Gastrocnemius medialis (tissue), 4 donors: Measurements from ENCODE around the gene CDH4. TPM values are rescaled to one million over a fixed set of nuclear protein-coding genes. Genes with fewer than 3 reads are reported as not detected.

Experiments
- ATAC-seq, 2 donors: fragments of 150-250 bp; one replicate each; pipeline ENCODE4 v1.9.1; 2016
- DNase-seq, 2 donors: peaks; one replicate each; pipeline ENCODE4 v3.0.0-alpha.2; 2019
- H3K27ac ChIP-seq, 4 donors: fragments of 200-600 bp; sonication (generic); 1 replicate in 1 of 4; 2 replicates in 3 of 4; pipeline ENCODE4 v1.5.1; 2016 to 2018; ENCODE audit warnings: mild to moderate bottlenecking in 2 of 4, moderate library complexity in 1 of 4
- H3K27me3 ChIP-seq, 3 donors: fragments of 200-600 bp; sonication (generic) in 2 of 3; 1 replicate in 1 of 3; 2 replicates in 2 of 3; pipeline versions ENCODE4 v1.5.1 to v1.6.0; 2016 to 2019; ENCODE audit warnings: mild to moderate bottlenecking in 1 of 3, moderate library complexity in 1 of 3
- H3K36me3 ChIP-seq, 2 donors: fragments of 200-600 bp; sonication (generic) in 1 of 2; one replicate each; pipeline ENCODE4 v1.5.1; 2017 to 2018
- H3K4me1 ChIP-seq, 2 donors: fragments of 200-600 bp; sonication (generic) in 1 of 2; one replicate each; pipeline ENCODE4 v1.5.1; 2016 to 2017; ENCODE audit warnings: mild to moderate bottlenecking in 2 of 2
- H3K4me3 ChIP-seq, 4 donors: fragments of 200-600 bp; sonication (generic) in 3 of 4; 1 replicate in 1 of 4; 2 replicates in 3 of 4; pipeline ENCODE4 v1.5.1; 2016 to 2019; ENCODE audit warnings: mild to moderate bottlenecking in 2 of 4
- H3K9me3 ChIP-seq, 3 donors: fragments of 200-600 bp; sonication (generic) in 2 of 3; 1 replicate in 1 of 3; 2 replicates in 2 of 3; pipeline ENCODE4 v1.5.1; 2016 to 2019
- CTCF ChIP-seq, 5 experiments: fragments of 450-650 bp in 3 of 5; fragments of 200-600 bp in 2 of 5; sonication (generic) in 2 of 5; IDR thresholded peaks in 4 of 5; conservative IDR thresholded peaks in 1 of 5; 1 replicate in 4 of 5; 2 replicates in 1 of 5; pipeline ENCODE4 v1.5.1; 2016 to 2019; ENCODE audit warnings: antibody characterized with exemption in 5 of 5, mild to moderate bottlenecking in 3 of 5, moderate library complexity in 3 of 5
- POLR2A ChIP-seq, 2 donors: fragments of 450-650 bp; IDR thresholded peaks; one replicate each; pipeline ENCODE4 v1.6.1; 2017; ENCODE audit warnings: antibody characterized with exemption in 2 of 2, mild to moderate bottlenecking in 2 of 2, moderate library complexity in 2 of 2
- in situ Hi-C, 4 donors: fragments of 200-750 bp; cut with MboI; loops; one replicate each; pipeline versions ENCODE4 v1.15.0 to v1.8.0; 2017; ENCODE audit warnings: low sequenced_read_pairs in 4 of 4
- intact Hi-C: fragments of 100-400 bp; cut with DNase I; formaldehyde crosslinking; loops from one replicate; pipeline ENCODE4 v1.15.1; 2023; ENCODE audit warnings: low total_unique reads
- total RNA-seq, 4 donors: library from RNA; depleted of rRNA; stranded (reverse); fragments of >200 nt; gene quantifications; one replicate each; pipeline versions ENCODE4 v1.1.0 to v1.2.3, GENCODE V29; 2016

CDH4 gene
- total RNA-seq, 4 donors from 2014 or later: 0.38 to 1.2 (median 0.86) TPM

- Histone ChIP-seq H3K27ac (no peak overlapping the region), H3K4me1 (no peaks in the 10 kb centered on the region), H3K36me3 (no peaks in the 10 kb centered on the region), H3K4me3 (no peak overlapping the region), H3K9me3 (no peaks in the 10 kb centered on the region), H3K27me3 (no peaks in the 10 kb centered on the region)
- TF ChIP-seq CTCF (IDR thresholded peaks at IDR 0.05 in 4 of 5, conservative IDR thresholded peaks at IDR 0.05 in 1 of 5): no peak
- TF ChIP-seq POLR2A (IDR thresholded peaks at IDR 0.05): no peak
- intact Hi-C loops: no loop called here
- ATAC-seq (no peak), DNase-seq (no peak)
- in situ Hi-C loops: no loop called here
Measured at GRCh38 chr20:61460261-61461052, 208.4 kb downstream of the CDH4 start.

GRCh38 chr20:61461461-61461860 is 209.4 kb downstream of the CDH4 start:
- H3K4me1 ChIP-seq: no peaks in the 10 kb centered on the region
- no peak overlapping the region for H3K4me3 ChIP-seq
- in situ Hi-C loops (no loop called here), intact Hi-C loops (no loop called here)
- DNase-seq (no peak), ATAC-seq (no peak)
- no peak overlapping the region for H3K27ac ChIP-seq
- no peaks in the 10 kb centered on the region for H3K27me3 ChIP-seq
- H3K36me3 ChIP-seq: no peaks in the 10 kb centered on the region
- H3K9me3 ChIP-seq: no peaks in the 10 kb centered on the region
- no peak for TF ChIP-seq POLR2A (IDR thresholded peaks at IDR 0.05)
- no peak for TF ChIP-seq CTCF (IDR thresholded peaks at IDR 0.05 in 4 of 5, conservative IDR thresholded peaks at IDR 0.05 in 1 of 5)

- Histone ChIP-seq H3K4me1 (no peaks in the 10 kb centered on the region), H3K27me3 (no peaks in the 10 kb centered on the region), H3K9me3 (no peaks in the 10 kb centered on the region), H3K36me3 (no peaks in the 10 kb centered on the region), H3K4me3 (no peak overlapping the region), H3K27ac (no peak overlapping the region)
- ATAC-seq (no peak), DNase-seq (no peak)
- intact Hi-C loops (no loop called here), in situ Hi-C loops (no loop called here)
- no peak for TF ChIP-seq POLR2A (IDR thresholded peaks at IDR 0.05)
- TF ChIP-seq CTCF (IDR thresholded peaks at IDR 0.05 in 4 of 5, conservative IDR thresholded peaks at IDR 0.05 in 1 of 5): no peak
Measured at GRCh38 chr20:61464307-61465303, 212.5 kb downstream of the CDH4 start.

- Histone ChIP-seq H3K36me3 (no peaks in the 10 kb centered on the region), H3K27me3 (no peaks in the 10 kb centered on the region), H3K4me3 (no peak overlapping the region), H3K27ac (no peak overlapping the region), H3K9me3 (no peaks in the 10 kb centered on the region), H3K4me1 (no peaks in the 10 kb centered on the region)
- in situ Hi-C loops: no loop called here
- ATAC-seq: no peak
- intact Hi-C loops: no loop called here
- TF ChIP-seq CTCF (IDR thresholded peaks at IDR 0.05 in 4 of 5, conservative IDR thresholded peaks at IDR 0.05 in 1 of 5) (no peak), POLR2A (IDR thresholded peaks at IDR 0.05) (no peak)
- DNase-seq: no peak
Measured at GRCh38 chr20:61475729-61476128, 223.7 kb downstream of the CDH4 start.
